ENCODE data around the gene GYS1.

DNA sequence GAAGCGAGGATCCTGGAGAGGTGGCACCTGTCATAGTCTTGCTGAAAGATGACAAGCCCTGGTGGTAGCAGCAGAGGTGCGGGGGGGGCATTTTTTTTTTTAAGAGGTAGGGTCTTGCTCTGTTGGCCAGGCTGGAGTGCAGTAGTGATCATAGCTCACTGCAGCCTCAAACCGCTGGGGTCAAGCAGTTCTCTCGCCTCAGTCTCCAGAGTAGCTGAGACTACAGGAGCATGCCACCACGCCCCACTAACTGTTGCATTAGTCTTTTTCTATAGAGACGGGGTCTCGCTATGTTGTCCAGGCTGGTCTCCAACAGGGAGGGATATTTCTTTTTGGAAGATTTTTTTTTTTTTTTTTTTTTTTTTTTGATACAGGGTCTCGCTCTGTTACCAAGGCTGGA is 35.1 kb downstream of the GYS1 start:
- TF ChIP-seq, protein P1, sequence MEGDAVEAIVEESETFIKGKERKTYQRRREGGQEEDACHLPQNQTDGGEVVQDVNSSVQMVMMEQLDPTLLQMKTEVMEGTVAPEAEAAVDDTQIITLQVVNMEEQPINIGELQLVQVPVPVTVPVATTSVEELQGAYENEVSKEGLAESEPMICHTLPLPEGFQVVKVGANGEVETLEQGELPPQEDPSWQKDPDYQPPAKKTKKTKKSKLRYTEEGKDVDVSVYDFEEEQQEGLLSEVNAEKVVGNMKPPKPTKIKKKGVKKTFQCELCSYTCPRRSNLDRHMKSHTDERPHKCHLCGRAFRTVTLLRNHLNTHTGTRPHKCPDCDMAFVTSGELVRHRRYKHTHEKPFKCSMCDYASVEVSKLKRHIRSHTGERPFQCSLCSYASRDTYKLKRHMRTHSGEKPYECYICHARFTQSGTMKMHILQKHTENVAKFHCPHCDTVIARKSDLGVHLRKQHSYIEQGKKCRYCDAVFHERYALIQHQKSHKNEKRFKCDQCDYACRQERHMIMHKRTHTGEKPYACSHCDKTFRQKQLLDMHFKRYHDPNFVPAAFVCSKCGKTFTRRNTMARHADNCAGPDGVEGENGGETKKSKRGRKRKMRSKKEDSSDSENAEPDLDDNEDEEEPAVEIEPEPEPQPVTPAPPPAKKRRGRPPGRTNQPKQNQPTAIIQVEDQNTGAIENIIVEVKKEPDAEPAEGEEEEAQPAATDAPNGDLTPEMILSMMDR (IDR thresholded peaks at IDR 0.05) = no peak
- TF ChIP-seq EZH2 (IDR thresholded peaks at IDR 0.05) (no peak), EZH2phosphoT487 (IDR thresholded peaks at IDR 0.05) (no peak)

All from neural progenitor cell (in vitro differentiated cells).